DLD1 (cell line): ENCODE data around the gene COL16A1.

Experiments
- in situ Hi-C: cut with HindIII; loops from 2 replicates; pipeline ENCODE4 v1.10.0; 2017; ENCODE audit warnings: low sequenced_read_pairs

COL16A1 gene

DNA sequence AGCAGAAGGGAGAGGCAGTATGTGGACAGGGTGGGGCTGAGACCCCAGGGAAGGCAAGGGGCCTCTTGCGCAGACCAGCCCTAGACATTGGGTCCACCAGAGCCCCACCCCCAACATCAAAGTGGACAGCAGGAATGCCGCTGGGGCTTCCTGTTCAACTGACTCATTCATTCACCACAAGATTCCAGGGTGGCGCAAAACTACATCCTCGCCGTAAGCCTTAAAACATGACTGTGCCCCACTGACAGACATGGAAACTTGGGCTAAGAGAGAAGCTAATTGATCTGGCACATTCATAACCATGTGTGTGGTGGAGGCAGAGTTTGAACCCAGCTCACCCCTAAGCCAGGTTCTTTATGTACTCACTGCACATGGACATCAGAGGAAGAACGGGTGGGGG, 14.0 kb downstream of the COL16A1 start:
- in situ Hi-C loops: no loop called here

DNA sequence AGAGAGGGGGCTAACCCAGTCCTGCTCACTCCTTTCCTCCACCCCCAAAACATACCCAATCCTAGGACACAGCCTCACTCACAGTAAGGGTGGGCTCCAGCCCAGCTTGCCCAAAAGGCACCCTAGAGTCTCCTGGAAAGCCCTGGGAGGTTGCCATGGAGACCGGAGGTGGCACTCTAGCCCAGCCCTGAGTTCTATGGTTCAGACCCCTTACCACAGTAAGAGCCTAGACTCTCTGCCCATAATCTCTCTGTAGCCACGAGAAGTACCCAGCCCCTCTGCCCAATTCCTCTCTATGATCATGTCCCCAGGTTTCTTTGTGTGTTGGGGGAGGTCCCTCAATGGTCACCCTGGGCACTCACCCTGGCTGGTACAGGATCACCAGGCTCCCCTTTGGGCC, 14.4 kb downstream of the COL16A1 start:
- in situ Hi-C loops: no loop called here

GRCh38 chr1:31688233-31688918, 15.4 kb downstream of the COL16A1 start:
- in situ Hi-C loops: no loop called here

DNA sequence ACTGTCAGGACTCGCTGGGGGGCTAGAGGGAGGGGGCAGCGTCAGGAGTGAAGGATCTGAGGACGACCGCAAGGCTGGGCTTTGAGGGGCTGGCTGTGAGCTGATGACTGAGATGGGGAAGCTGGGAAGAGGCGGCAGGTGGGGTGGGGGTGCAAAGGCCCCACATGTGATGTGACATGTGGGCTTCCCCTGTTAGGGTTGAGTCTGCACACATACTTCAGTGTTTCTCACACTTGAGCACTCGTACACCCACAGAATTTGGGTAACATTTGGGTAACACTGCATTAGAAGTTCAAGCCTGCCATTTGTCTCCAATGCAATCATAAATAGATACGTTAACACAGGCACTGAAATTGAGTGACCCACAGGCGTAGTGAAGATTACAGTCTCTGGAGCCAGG, 16.2 kb downstream of the COL16A1 start:
- in situ Hi-C loops: no loop called here

- in situ Hi-C loops: no loop called here
Measured at GRCh38 chr1:31685795-31686194, 18.0 kb downstream of the COL16A1 start.

- in situ Hi-C loops: no loop called here
Measured at GRCh38 chr1:31683997-31684396, 19.8 kb downstream of the COL16A1 start.

GRCh38 chr1:31681415-31681814, 22.4 kb downstream of the COL16A1 start:
- in situ Hi-C loops: no loop called here

GRCh38 chr1:31679676-31680230, 24.1 kb downstream of the COL16A1 start:
- in situ Hi-C loops: no loop called here

GRCh38 chr1:31679091-31679490, 24.7 kb downstream of the COL16A1 start:
- in situ Hi-C loops: no loop called here

DNA sequence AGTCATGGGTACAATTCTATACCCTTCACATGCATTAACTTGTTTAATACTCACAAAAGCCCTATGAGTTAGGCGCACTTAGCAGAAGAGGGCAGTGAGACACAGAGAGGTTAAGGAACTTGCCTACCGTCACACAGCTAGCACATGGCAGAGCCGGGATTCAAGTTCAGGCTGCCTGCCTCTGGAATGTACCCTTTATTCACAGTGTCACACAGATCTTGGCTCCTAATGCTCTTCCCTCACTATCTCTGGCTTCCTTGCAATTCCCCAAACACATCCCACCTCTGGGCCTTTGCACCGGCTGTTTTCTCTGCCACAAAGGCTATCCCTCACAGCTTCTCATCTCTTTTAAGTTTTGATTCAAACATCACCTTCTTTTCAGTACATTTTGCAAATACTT, 25.1 kb downstream of the COL16A1 start:
- in situ Hi-C loops: no loop called here

DNA sequence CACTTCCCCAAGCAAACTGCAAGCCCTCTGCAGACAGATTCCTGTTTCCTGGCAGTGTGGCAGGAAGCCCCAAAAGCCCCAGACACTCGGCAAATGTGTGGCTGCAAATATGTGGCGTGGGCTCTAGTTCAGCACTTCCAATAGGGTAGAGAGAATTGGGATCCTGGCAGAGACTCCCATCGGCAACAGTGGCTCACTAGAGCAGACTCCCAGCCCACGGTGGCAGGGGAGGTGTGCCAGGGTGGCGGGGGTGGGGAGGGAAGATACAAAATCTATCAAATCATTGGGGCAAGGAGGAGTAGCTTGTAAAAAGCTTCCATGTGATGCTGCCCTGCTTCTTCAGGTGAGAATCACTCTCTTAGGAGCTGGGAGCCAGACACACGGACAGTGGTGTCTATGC, 25.9 kb downstream of the COL16A1 start:
- in situ Hi-C loops: no loop called here

DNA sequence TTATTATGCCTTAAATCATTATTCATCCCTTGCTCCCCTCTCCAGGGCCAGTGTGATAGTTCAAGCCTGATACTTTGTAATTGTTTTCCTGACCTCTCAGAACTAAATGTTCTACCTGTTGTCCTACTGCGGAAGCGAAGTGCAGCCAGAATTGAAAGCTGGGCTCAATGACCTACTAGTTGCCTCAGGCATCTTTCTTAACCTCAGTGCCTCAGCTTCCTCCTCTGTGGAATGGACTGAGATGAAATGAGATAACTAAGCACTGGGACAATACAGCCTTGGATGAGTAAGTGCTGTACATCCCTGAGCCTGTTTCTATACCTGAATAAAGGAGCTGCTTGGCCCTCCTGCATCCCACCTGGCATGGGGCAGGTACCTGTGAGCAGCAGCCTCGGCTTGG, 26.4 kb downstream of the COL16A1 start:
- in situ Hi-C loops: no loop called here

DNA sequence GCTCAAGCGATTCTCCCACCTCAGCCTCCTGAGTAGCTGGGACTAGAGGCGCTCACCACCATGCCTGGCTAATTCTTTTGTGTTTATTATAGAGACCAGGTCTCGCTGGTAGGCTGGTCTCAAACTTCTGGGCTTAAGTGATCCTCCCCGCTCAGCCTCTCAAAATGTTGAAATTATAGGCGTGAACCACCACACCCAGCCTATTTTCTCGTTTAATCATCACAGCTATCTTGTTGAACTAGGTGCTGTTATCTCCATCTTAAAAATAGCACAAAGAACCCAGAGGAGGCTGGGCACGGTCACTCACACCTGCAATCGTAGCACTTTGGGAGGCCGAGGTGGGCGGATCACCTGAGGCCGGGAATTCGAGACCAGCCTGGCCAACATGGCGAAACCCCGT, 28.1 kb downstream of the COL16A1 start:
- in situ Hi-C loops: no loop called here

GRCh38 chr1:31675161-31675560, 28.7 kb downstream of the COL16A1 start:
- in situ Hi-C loops: no loop called here

DNA sequence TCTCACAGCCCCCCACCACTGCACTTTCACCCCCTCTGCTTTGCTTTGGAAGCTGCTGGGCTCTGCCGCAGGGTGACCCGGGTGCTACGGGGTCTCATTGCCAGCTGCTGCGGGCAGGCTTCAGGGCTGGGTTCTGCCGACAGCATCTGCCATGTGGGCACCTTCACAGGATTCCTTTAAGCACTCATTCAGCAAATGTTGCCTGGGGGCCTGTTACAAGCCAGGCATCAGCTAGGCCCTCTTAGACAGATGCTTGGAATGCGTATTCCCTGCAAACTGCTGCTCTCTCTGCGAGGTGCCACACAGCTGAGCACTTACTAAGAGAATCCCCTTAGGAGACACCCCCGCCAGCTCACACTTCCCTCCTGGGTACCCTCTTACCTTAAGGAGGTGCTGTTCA, 29.2 kb downstream of the COL16A1 start:
- in situ Hi-C loops: no loop called here

DNA sequence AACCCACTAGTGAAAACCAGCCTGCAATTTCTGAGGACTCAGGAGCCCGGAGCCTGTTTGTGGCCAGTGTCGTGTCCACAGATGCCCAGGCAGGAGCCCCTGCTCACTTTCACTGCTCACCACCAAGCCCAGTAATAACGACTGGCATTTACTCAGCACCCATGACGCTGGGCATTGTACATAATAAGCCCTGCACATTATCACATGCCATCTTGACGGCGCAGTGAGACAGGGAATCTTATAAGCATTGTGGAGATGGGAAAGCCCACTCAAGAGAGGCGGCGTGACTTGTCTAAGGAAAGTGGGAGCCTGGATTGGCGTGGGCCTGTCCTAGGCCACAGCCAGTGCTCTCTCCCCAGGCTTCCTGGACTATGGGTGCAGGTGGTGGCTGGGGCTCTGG, 30.4 kb downstream of the COL16A1 start:
- in situ Hi-C loops: no loop called here

DNA sequence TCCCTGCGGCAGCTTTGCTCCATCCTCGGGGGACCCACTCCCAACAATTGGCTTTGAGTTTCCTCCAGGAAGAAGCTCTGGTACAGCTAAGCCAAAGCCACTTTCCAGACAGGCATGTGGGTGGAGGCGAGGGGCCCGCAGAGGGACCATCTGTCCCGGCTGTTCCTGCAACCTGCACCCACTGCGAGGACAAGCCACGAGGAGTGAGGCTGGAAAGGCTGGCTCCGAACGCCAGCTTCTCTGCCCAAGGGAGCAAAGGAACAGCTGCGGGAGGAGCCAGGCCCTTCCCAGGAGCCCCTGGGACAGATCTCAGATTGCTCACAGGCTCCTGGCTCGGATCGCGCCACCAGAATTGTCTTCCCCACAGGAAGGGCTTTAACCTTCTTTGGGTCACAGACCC, 30.8 kb downstream of the COL16A1 start:
- in situ Hi-C loops: no loop called here

- in situ Hi-C loops: no loop called here
Measured at GRCh38 chr1:31671561-31672201, 32.1 kb downstream of the COL16A1 start.

GRCh38 chr1:31671147-31671546, 32.7 kb downstream of the COL16A1 start:
- in situ Hi-C loops: no loop called here

- in situ Hi-C loops: no loop called here
Measured at GRCh38 chr1:31670593-31670964, 33.2 kb downstream of the COL16A1 start.

GRCh38 chr1:31669786-31670592, 33.8 kb downstream of the COL16A1 start:
- in situ Hi-C loops: no loop called here

GRCh38 chr1:31669433-31669785, 34.4 kb downstream of the COL16A1 start:
- in situ Hi-C loops: no loop called here
